Neuronal stem cell (in vitro differentiated cells): ENCODE data around the gene ADAMTS17.

Experiments
- DNase-seq: peaks from one replicate; pipeline ENCODE4 v3.0.0-alpha.2; 2013; ENCODE audit warnings: low spot score
- H2AFZ ChIP-seq: one replicate; pipeline ENCODE4 v1.6.1; 2013; ENCODE audit warnings: mild to moderate bottlenecking, low read length, inconsistent platforms
- H2AK5ac ChIP-seq: 2 replicates; pipeline ENCODE4 v1.6.1; 2013; ENCODE audit warnings: low read depth, mild to moderate bottlenecking, inconsistent platforms, low read length, moderate library complexity, mixed read lengths
- H2BK120ac ChIP-seq: 2 replicates; pipeline ENCODE4 v1.6.1; 2013; ENCODE audit warnings: low read depth, mild to moderate bottlenecking, inconsistent platforms, low read length, moderate library complexity, mixed read lengths
- H2BK12ac ChIP-seq: one replicate; pipeline ENCODE4 v1.6.1; 2013; ENCODE audit warnings: low read length, inconsistent platforms
- H2BK15ac ChIP-seq: 2 replicates; pipeline ENCODE4 v1.6.1; 2013; ENCODE audit warnings: mild to moderate bottlenecking, low read length, inconsistent platforms, mixed read lengths
- H2BK5ac ChIP-seq: one replicate; pipeline ENCODE4 v1.6.1; 2013; ENCODE audit warnings: inconsistent platforms, mild to moderate bottlenecking, low read length, moderate library complexity
- H3K14ac ChIP-seq: one replicate; pipeline ENCODE4 v1.6.1; 2013; ENCODE audit warnings: low read length, inconsistent platforms
- H3K18ac ChIP-seq: 2 replicates; pipeline ENCODE4 v1.6.1; 2013; ENCODE audit warnings: low read length, inconsistent platforms
- H3K23ac ChIP-seq: 2 replicates; pipeline ENCODE4 v1.6.1; 2013; ENCODE audit warnings: low read depth, mild to moderate bottlenecking, mixed read lengths, low read length, inconsistent platforms; ENCODE audit not compliant: poor library complexity
- H3K27ac ChIP-seq: replicated peaks from 3 replicates; pipeline ENCODE4 v1.5.1; 2013; ENCODE audit warnings: low read length, inconsistent platforms
- H3K27me3 ChIP-seq, 3 experiments: 2 replicates each; pipeline ENCODE4 v1.6.1; 2013; ENCODE audit warnings: low read length in 3 of 3, mild to moderate bottlenecking in 2 of 3, inconsistent platforms in 1 of 3, low read depth in 1 of 3, mixed read lengths in 1 of 3, moderate library complexity in 1 of 3; ENCODE audit not compliant: control insufficient read depth in 3 of 3, insufficient read depth in 3 of 3
- H3K36me3 ChIP-seq, 2 donors: replicated peaks in 1 of 2; 2 replicates each; pipeline ENCODE4 v1.6.1; 2013; ENCODE audit warnings: low read length in 2 of 2; ENCODE audit not compliant: control insufficient read depth in 2 of 2, insufficient read depth in 2 of 2
- H3K4ac ChIP-seq: 2 replicates; pipeline ENCODE4 v1.6.1; 2013; ENCODE audit warnings: inconsistent platforms, mild to moderate bottlenecking, low read length, moderate library complexity
- H3K4me1 ChIP-seq, 2 donors: 1 replicate in 1 of 2; 2 replicates in 1 of 2; pipeline ENCODE4 v1.6.1; 2013; ENCODE audit warnings: low read length in 2 of 2, low read depth in 1 of 2; ENCODE audit not compliant: control insufficient read depth in 2 of 2, insufficient read depth in 1 of 2
- H3K4me2 ChIP-seq: one replicate; pipeline ENCODE4 v1.6.1; 2013; ENCODE audit warnings: mild to moderate bottlenecking, low read length, inconsistent platforms; ENCODE audit not compliant: insufficient read depth, poor library complexity, severe bottlenecking
- H3K4me3 ChIP-seq, 2 donors: 2 replicates each; pipeline ENCODE4 v1.5.1; 2013; ENCODE audit warnings: low read length in 2 of 2, mild to moderate bottlenecking in 2 of 2, inconsistent platforms in 1 of 2, moderate library complexity in 1 of 2
- H3K79me1 ChIP-seq: one replicate; pipeline ENCODE4 v1.6.1; 2013; ENCODE audit warnings: low read depth, mild to moderate bottlenecking, inconsistent platforms, low read length, moderate library complexity
- H3K9ac ChIP-seq: one replicate; pipeline ENCODE4 v1.6.1; 2013; ENCODE audit warnings: mild to moderate bottlenecking, low read depth, low read length, inconsistent platforms; ENCODE audit not compliant: poor library complexity
- H3K9me3 ChIP-seq, 2 donors: replicated peaks in 1 of 2; 2 replicates each; pipeline versions ENCODE3 to v1.6.1; 2013; ENCODE audit warnings: low read length in 2 of 2, mild to moderate bottlenecking in 2 of 2, inconsistent platforms in 1 of 2, low read depth in 1 of 2, mixed read lengths in 1 of 2, moderate library complexity in 1 of 2; ENCODE audit not compliant: control insufficient read depth in 2 of 2, insufficient read depth in 1 of 2
- H4K8ac ChIP-seq: one replicate; pipeline ENCODE4 v1.6.1; 2013; ENCODE audit warnings: low read depth, mild to moderate bottlenecking, inconsistent platforms, low read length, moderate library complexity
- H4K91ac ChIP-seq: one replicate; pipeline ENCODE4 v1.6.1; 2013; ENCODE audit warnings: low read length, low read depth, mild to moderate bottlenecking, inconsistent platforms; ENCODE audit not compliant: poor library complexity
- WGBS, 2 donors: extraction: QIAGEN DNeasy Blood & Tissue Kit; methylation state at CpG; one replicate each; pipeline ENCODE4 v1.1.7; 2013; ENCODE audit warnings: missing lambda C conversion rate in 2 of 2, mixed read lengths in 1 of 2; ENCODE audit not compliant: insufficient read length in 2 of 2, insufficient replicate concordance in 1 of 2; ENCODE audit errors: extremely low coverage in 2 of 2; 5-methylcytosine and 5-hydroxymethylcytosine counted together

ADAMTS17 gene

GRCh38 chr15:100249096-100249815 lies 92.5 kb downstream of the ADAMTS17 start:
- Histone ChIP-seq H3K23ac (no peak overlapping the region), H3K4me1 (peaks cover 0 to 5% of the 10 kb centered on the region in 2 donors), H2BK120ac (no peak overlapping the region), H3K27me3 (no peaks in the 10 kb centered on the region), H3K79me1 (no peaks in the 10 kb centered on the region), H4K8ac (no peak overlapping the region), H2AK5ac (no peak overlapping the region), H3K14ac (no peak overlapping the region), H2BK12ac (no peak overlapping the region), H3K4ac (no peak overlapping the region), H3K4me3 (no peak overlapping the region), H3K9me3 (no peaks in the 10 kb centered on the region), H2BK15ac (no peak overlapping the region), H3K18ac (no peak overlapping the region), H3K27ac (no peak overlapping the region), H3K4me2 (no peak overlapping the region), H3K36me3 (no peaks in the 10 kb centered on the region), H2AFZ (no peak overlapping the region), H4K91ac (no peak overlapping the region), H3K9ac (no peak overlapping the region), H2BK5ac (no peak overlapping the region)
- DNase-seq = no peak
- WGBS, 2 donors = no CpG with 5 or more reads among the region's 9 CpGs

- Histone ChIP-seq H3K36me3 (no peaks in the 10 kb centered on the region), H3K4me1 (peaks cover 0 to 5% of the 10 kb centered on the region in 2 donors), H2AFZ (no peak overlapping the region), H4K8ac (no peak overlapping the region), H3K27ac (no peak overlapping the region), H3K18ac (no peak overlapping the region), H3K14ac (no peak overlapping the region), H3K27me3 (no peaks in the 10 kb centered on the region), H3K9ac (no peak overlapping the region), H4K91ac (no peak overlapping the region), H3K79me1 (no peaks in the 10 kb centered on the region), H3K4me3 (no peak overlapping the region), H3K9me3 (no peaks in the 10 kb centered on the region), H3K23ac (no peak overlapping the region), H3K4ac (no peak overlapping the region), H2BK120ac (no peak overlapping the region), H3K4me2 (no peak overlapping the region), H2BK15ac (peak overlapping the region; percentile 23), H2AK5ac (no peak overlapping the region), H2BK12ac (no peak overlapping the region), H2BK5ac (no peak overlapping the region)
- WGBS, 2 donors = no CpG with 5 or more reads among the region's 5 CpGs
- no peak for DNase-seq
These were observed 93.5 kb downstream of the ADAMTS17 start for GRCh38 chr15:100248236-100248635.

DNA sequence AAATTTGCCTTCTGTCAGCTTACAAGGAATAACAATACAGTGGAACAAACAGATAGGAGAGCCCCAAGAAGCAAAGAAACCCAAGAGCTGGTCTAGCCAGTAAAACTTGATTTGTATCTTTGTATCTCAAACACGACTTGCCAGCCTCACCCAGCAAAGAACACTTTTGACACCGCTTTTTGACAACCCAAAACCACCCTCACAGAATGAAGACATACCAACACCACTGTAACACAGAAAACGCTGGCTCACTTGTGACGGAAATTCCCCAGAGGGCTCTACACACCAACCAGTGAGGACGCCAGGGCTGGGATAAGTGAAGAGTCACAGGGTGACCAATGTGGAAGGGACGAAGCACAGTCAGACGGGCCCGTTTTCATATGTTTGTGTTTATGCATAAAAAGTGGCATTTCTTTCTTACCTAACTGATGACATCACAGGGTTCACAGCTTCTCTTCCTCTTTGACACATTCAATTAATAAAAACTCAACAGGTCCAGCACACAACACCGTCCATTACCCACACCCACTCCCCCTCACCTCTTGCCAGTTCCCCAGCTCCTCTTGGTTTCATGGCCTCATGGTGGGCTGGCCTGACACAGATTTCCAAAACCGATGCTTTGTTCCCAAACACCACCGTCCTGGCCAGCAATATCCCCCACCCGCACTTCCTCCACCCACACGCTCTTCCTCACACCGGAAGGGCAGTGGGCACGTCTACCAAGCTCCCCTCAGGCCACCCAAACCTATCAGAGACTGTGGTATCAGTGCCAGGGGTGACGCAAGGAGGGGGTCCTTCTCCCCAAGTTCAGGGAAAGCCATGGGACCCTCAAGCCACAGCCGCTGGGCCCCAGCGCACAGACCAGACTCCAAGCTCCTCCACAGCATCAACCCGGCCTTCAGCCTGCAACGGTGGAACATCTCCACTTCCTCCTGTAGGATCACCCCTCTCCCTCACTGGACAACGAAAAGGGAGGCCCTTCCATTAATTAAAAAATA lies 94.2 kb downstream of the ADAMTS17 start:
- Histone ChIP-seq H2BK12ac (no peak overlapping the region), H3K4me2 (no peak overlapping the region), H3K14ac (no peak overlapping the region), H3K9ac (no peak overlapping the region), H2AK5ac (peak overlapping the region; percentile 0), H3K36me3 (no peaks in the 10 kb centered on the region), H3K18ac (no peak overlapping the region), H3K4me3 (peak overlapping the region in 1 of 2 donors; percentile 26), H2BK120ac (no peak overlapping the region), H3K27me3 (no peaks in the 10 kb centered on the region), H3K4ac (no peak overlapping the region), H3K79me1 (no peaks in the 10 kb centered on the region), H2BK15ac (peak overlapping the region; percentile 23), H4K91ac (no peak overlapping the region), H2AFZ (no peak overlapping the region), H3K23ac (no peak overlapping the region), H4K8ac (no peak overlapping the region), H3K4me1 (peaks cover 0 to 5% of the 10 kb centered on the region in 2 donors), H3K27ac (no peak overlapping the region), H3K9me3 (no peaks in the 10 kb centered on the region), H2BK5ac (no peak overlapping the region)
- no CpG with 5 or more reads among the region's 21 CpGs for WGBS, 2 donors
- DNase-seq = no peak

DNA sequence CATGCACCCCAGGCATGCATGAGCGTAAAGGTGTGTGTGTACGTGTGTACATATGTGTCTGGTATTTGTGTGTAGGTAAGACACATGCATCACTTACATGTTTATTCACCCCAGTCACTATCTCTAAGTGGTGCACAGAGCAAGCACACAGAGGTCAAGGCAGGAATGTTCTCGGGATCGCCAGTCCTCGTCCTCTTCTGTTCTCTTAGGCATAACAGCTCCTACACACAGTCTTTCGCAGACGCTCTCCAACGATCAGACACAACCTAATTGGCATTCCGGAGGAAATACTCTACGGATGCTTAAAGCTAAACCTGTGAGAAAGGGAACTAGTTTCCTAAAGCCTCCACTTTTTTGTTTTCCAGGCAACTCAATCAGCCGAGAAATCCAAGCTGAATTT lies 95.9 kb downstream of the ADAMTS17 start:
- Histone ChIP-seq H2BK12ac (no peak overlapping the region), H3K4ac (no peak overlapping the region), H3K27me3 (no peaks in the 10 kb centered on the region), H3K4me1 (peaks cover 0 to 12% of the 10 kb centered on the region in 2 donors), H2BK5ac (no peak overlapping the region), H3K23ac (no peak overlapping the region), H3K9me3 (no peaks in the 10 kb centered on the region), H3K14ac (no peak overlapping the region), H2AK5ac (no peak overlapping the region), H3K9ac (no peak overlapping the region), H2AFZ (no peak overlapping the region), H4K8ac (no peak overlapping the region), H3K79me1 (no peaks in the 10 kb centered on the region), H3K27ac (no peak overlapping the region), H4K91ac (no peak overlapping the region), H3K4me3 (peak overlapping the region in 1 of 2 donors; percentile 46), H3K36me3 (no peaks in the 10 kb centered on the region), H2BK15ac (no peak overlapping the region), H2BK120ac (no peak overlapping the region), H3K18ac (no peak overlapping the region), H3K4me2 (no peak overlapping the region)
- no peak for DNase-seq
- WGBS, 2 donors = no CpG with 5 or more reads among the region's 11 CpGs
